CD8-positive, alpha-beta memory T cell (primary cell): Measurements from ENCODE around the gene IL1B. TPM values are rescaled to one million over a fixed set of nuclear protein-coding genes. Genes with fewer than 3 reads are reported as not detected.

ENCODE experiments used
- CTCF ChIA-PET: fragments of 350-600 bp; sonication (Branson Sonifier 250); formaldehyde crosslinking; loops from one replicate; lab custom pipeline; 2021; ENCODE audit warnings: antibody characterized with exemption; lab: Charles Lee
- POLR2A ChIA-PET: fragments of 350-600 bp; sonication (Branson Sonifier 250); formaldehyde crosslinking; loops from one replicate; lab custom pipeline; 2021; ENCODE audit warnings: antibody characterized with exemption; lab: Charles Lee
- DNase-seq, 5 donors: peaks; one replicate each; pipeline versions ENCODE4 v3.0.0 to v3.0.0-alpha.2; 2020 to 2022; ENCODE audit warnings: mixed read lengths in 1 of 5
- H3K27ac ChIP-seq: one replicate; pipeline ENCODE4 v1.7.0; 2013; ENCODE audit warnings: low read depth, mild to moderate bottlenecking, low read length, moderate library complexity
- H3K27me3 ChIP-seq: 2 replicates; pipeline ENCODE4 v1.7.0; 2013; ENCODE audit warnings: low read length, mild to moderate bottlenecking; ENCODE audit not compliant: insufficient read depth, poor library complexity, severe bottlenecking
- H3K36me3 ChIP-seq: 2 replicates; pipeline ENCODE4 v1.7.0; 2013; ENCODE audit warnings: mild to moderate bottlenecking, low read length, moderate library complexity; ENCODE audit not compliant: insufficient read depth
- H3K4me1 ChIP-seq: 2 replicates; pipeline ENCODE4 v1.7.0; 2013; ENCODE audit warnings: mild to moderate bottlenecking, low read length, moderate library complexity; ENCODE audit not compliant: insufficient read depth
- H3K4me3 ChIP-seq: 2 replicates; pipeline ENCODE4 v1.7.0; 2013; ENCODE audit warnings: mild to moderate bottlenecking, low read length
- H3K9me3 ChIP-seq: 2 replicates; pipeline ENCODE4 v1.7.0; 2013; ENCODE audit warnings: mild to moderate bottlenecking, low read length
- H3K27ac Mint-ChIP-seq, 8 donors: one replicate each; pipeline ENCODE4 v1.8.0; 2020 to 2021; ENCODE audit warnings: mixed read lengths in 8 of 8, mild to moderate bottlenecking in 6 of 8, inconsistent platforms in 3 of 8, moderate library complexity in 3 of 8
- H3K27me3 Mint-ChIP-seq, 2 donors: one replicate each; pipeline ENCODE4 v1.8.0; 2020 to 2021; ENCODE audit warnings: mixed read lengths in 2 of 2, mild to moderate bottlenecking in 1 of 2, moderate library complexity in 1 of 2
- H3K36me3 Mint-ChIP-seq, 3 donors: one replicate each; pipeline ENCODE4 v1.8.0; 2020 to 2021; ENCODE audit warnings: mixed read lengths in 3 of 3, inconsistent platforms in 1 of 3, mild to moderate bottlenecking in 1 of 3
- H3K4me1 Mint-ChIP-seq, 3 donors: one replicate each; pipeline ENCODE4 v1.8.0; 2020 to 2021; ENCODE audit warnings: mixed read lengths in 3 of 3, inconsistent platforms in 1 of 3, mild to moderate bottlenecking in 1 of 3
- H3K4me3 Mint-ChIP-seq, 7 donors: one replicate each; pipeline ENCODE4 v1.8.0; 2020 to 2021; ENCODE audit warnings: mixed read lengths in 7 of 7, mild to moderate bottlenecking in 6 of 7, moderate library complexity in 4 of 7, inconsistent platforms in 2 of 7
- H3K9me3 Mint-ChIP-seq, 5 donors: one replicate each; pipeline ENCODE4 v1.8.0; 2020 to 2022; ENCODE audit warnings: mixed read lengths in 5 of 5, mild to moderate bottlenecking in 3 of 5, moderate library complexity in 2 of 5, inconsistent platforms in 1 of 5
- polyA plus RNA-seq: library from polyadenylated mRNA; unstranded; fragments of 300-500 nt; fragmentation: Illumina TruSeq; gene quantifications from one replicate; pipeline ENCODE4 v1.2.3, GENCODE V29; 2021
- total RNA-seq, 2 experiments: library from RNA; stranded (reverse); gene quantifications; one replicate each; pipeline ENCODE4 v1.2.3, GENCODE V29; 2021

Gene IL1B
- total and polyA plus RNA-seq, 3 experiments from 2014 or later: not detected

DNA sequence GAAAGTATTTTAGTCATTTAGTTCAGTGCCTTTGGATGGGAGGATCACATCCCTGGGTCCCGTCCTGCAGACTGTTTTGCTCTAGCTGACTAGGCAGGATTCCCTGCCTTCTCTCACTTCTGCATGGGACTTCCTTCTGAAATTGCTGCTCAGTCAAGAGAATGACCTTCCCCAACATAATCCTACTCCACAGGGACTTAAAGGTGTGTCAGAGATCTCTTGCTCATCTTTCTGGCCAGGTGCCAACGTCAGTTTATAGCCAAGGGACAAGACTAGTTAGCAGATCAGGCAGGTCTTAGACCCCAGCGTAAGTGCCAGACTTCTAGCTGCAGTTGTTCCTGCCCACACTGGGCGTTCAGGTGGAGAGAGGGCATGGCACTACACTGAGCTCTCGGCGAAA is 9.5 kb upstream of the IL1B start:
- Mint-ChIP-seq H3K27ac (no peak overlapping the region), H3K36me3 (no peaks in the 10 kb centered on the region), H3K9me3 (no peaks in the 10 kb centered on the region), H3K27me3 (peaks cover 13 to 52% of the 10 kb centered on the region in 2 donors), H3K4me1 (no peaks in the 10 kb centered on the region), H3K4me3 (no peak overlapping the region)
- CTCF ChIA-PET: no interaction called here
- DNase-seq: no peak
- POLR2A ChIA-PET: no interaction called here
- Histone ChIP-seq H3K36me3 (no peaks in the 10 kb centered on the region), H3K4me1 (no peaks in the 10 kb centered on the region), H3K27ac (no peak overlapping the region), H3K9me3 (no peaks in the 10 kb centered on the region), H3K27me3 (no peaks in the 10 kb centered on the region), H3K4me3 (no peak overlapping the region)

DNA sequence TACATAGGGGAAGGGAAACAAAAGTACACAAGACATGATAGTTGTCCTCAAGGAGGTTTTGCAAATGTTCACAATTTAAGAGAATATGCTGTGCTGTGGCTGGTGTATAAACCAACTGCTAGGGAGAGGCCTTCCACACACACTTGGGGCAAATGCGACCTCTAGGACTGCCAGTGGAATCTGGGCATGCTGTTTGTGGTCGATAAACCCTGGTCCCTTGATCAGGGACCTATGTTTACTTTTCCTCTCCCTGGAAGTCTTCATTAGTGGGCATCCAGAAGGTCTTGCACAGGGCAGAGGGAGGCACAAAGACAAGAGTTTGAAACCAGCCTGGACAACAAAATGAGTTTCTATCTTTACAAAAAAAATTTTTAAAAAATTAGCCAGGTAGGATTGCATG is 7.3 kb upstream of the IL1B start:
- no peaks in the 10 kb centered on the region for H3K36me3 Mint-ChIP-seq
- peaks cover 3% of the 10 kb centered on the region for H3K27me3 ChIP-seq

DNA sequence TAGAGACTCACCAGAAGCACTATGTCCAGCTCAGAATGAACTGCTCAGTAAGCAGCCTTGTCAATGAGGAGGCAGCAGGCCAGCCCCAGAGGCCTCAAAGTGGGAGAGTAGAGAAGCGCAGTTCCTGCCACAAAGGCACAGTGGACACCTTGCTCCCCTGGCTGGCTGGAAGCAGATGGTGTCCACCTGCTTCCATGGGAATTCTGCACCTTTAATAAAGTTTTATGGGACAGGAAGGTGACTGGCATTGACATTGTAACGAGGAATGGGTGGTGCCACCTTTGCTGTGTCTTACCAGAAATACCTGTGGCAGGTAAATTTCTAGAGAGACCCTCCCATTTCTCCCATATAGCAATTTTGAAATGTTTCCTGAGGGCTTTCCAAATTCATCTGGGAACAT is 6.7 kb upstream of the IL1B start:
- Histone ChIP-seq H3K9me3 (no peaks in the 10 kb centered on the region), H3K27me3 (peaks cover 3% of the 10 kb centered on the region), H3K4me3 (no peak overlapping the region), H3K4me1 (no peaks in the 10 kb centered on the region), H3K36me3 (no peaks in the 10 kb centered on the region), H3K27ac (no peak overlapping the region)
- Mint-ChIP-seq H3K4me1 (no peaks in the 10 kb centered on the region), H3K27ac (no peak overlapping the region), H3K9me3 (no peaks in the 10 kb centered on the region), H3K27me3 (peaks cover 21 to 48% of the 10 kb centered on the region in 2 donors), H3K36me3 (no peaks in the 10 kb centered on the region), H3K4me3 (no peak overlapping the region)
- DNase-seq: no peak
- ChIA-PET POLR2A (no interaction called here), CTCF (interaction anchor here (1.0 kb wide), 1 partner anchor 295 kb away, joined by 3 read pairs; no protein-coding TSS in a partner anchor)

More for the DNA sequence above, 7.3 kb upstream of the IL1B start:
- POLR2A ChIA-PET: no interaction called here
- Mint-ChIP-seq H3K9me3 (no peaks in the 10 kb centered on the region), H3K4me1 (no peaks in the 10 kb centered on the region), H3K4me3 (no peak overlapping the region), H3K27ac (no peak overlapping the region), H3K27me3 (peaks cover 20 to 53% of the 10 kb centered on the region in 2 donors)
- Histone ChIP-seq H3K27ac (no peak overlapping the region), H3K4me1 (no peaks in the 10 kb centered on the region), H3K36me3 (no peaks in the 10 kb centered on the region), H3K9me3 (no peaks in the 10 kb centered on the region), H3K4me3 (no peak overlapping the region)
- no peak for DNase-seq
- CTCF ChIA-PET: interaction anchor here (1.0 kb wide), 1 partner anchor 294 kb away, joined by 3 read pairs; no protein-coding TSS in a partner anchor

DNA sequence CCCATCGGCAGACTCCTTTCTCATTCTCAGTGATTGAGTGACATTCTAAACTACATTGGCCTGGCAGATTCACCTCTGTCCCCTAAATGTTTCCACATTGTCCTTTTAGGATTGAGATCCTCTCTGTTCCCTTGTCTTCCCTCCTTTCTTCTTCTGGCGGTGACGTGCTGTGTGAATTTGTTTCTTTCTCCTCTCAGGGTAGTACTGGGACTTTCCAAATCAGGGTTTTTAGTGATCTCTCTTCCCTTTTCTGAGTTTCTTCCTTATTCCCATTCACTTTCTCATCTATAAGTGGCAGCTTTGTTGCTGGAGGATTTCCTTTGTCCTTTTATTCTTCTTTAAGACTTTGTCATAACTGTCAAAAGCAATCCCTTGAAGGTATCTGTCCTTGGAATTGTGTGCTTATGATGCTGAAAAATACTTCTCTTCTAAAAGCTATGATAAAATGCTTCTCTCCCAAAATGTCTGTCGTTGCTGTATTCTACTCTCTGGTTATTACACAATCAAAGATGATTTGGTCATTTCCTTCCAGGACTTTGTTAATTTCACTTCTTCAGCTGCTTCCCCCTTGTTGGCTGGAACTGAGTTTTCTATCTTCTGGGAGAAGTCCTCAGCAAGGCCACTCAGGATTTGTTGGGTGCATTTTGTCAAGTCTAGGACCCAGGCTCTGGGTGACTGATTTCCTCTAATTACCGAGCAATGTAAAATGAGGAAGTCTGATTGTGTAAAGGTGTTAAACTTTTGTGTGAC is 4.9 kb upstream of the IL1B start:
- ChIA-PET CTCF (no interaction called here), POLR2A (no interaction called here)
- no peak overlapping the region for H3K27ac ChIP-seq
- H3K4me1 ChIP-seq: no peaks in the 10 kb centered on the region
- DNase-seq: no peak
- peaks cover 17 to 33% of the 10 kb centered on the region in 2 donors for H3K27me3 Mint-ChIP-seq
- H3K4me1 Mint-ChIP-seq: no peaks in the 10 kb centered on the region
- no peaks in the 10 kb centered on the region for H3K36me3 Mint-ChIP-seq
- no peak overlapping the region for H3K27ac Mint-ChIP-seq
- no peak overlapping the region for H3K4me3 Mint-ChIP-seq
- no peaks in the 10 kb centered on the region for H3K36me3 ChIP-seq
- H3K9me3 Mint-ChIP-seq: no peaks in the 10 kb centered on the region
- peaks cover 3% of the 10 kb centered on the region for H3K27me3 ChIP-seq
- H3K4me3 ChIP-seq: no peak overlapping the region
- H3K9me3 ChIP-seq: no peaks in the 10 kb centered on the region

DNA sequence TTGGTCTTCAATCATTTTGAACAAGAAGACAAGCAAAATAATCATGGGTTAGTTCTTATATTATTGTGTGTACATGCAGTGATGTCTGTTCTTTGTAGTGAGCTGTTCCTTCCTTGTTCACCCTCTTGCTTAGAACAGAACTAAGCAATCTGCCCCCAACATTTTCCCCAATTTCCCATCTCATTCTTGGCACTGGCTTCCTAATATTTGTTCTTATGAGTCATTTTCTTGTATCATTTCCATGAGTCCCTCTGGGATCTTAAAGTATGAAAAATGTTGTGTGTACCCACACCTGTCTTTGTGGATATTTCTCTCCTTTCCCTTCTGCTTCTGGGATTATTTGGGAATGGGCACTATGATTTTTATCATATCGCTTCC is 3.5 kb upstream of the IL1B start:
- Mint-ChIP-seq H3K9me3 (no peaks in the 10 kb centered on the region), H3K27me3 (peaks cover 16 to 32% of the 10 kb centered on the region in 2 donors), H3K27ac (no peak overlapping the region), H3K4me1 (no peaks in the 10 kb centered on the region), H3K4me3 (no peak overlapping the region), H3K36me3 (no peaks in the 10 kb centered on the region)
- Histone ChIP-seq H3K4me3 (no peak overlapping the region), H3K27me3 (peaks cover 3% of the 10 kb centered on the region), H3K36me3 (no peaks in the 10 kb centered on the region), H3K27ac (no peak overlapping the region), H3K4me1 (no peaks in the 10 kb centered on the region), H3K9me3 (no peaks in the 10 kb centered on the region)
- POLR2A ChIA-PET: no interaction called here
- CTCF ChIA-PET: no interaction called here
- DNase-seq: no peak

DNA sequence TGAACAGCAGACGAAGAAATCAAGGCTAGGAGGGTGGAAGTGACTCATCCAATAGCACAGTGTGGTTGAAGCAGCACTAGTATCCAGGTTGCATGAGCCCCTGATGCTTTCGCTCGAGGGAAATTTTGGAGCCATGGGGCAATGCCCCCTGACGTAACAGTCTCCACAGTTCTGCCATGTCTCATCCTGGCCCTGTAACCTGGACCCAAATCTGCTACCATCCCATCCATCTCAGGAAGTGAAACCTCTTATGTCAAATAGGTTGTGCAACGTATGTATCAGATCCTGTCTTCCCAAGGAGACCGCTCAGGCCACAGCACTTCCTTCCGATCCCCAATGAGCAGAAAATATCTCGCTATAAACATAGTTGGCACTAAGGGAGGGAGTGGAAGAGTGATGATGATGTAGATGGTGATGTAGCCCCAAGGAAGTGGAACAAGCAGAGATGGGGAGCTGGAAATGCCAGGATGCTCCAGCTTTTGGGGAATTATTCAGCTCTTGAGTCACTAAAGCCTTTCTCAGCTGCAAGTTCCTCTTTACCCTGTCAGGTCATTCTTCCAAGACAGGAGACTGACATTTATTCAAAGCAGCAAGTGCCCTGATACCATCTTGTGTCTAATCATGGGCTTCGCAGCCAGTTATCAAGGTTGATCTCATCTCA is 3.0 kb upstream of the IL1B start:
- Mint-ChIP-seq H3K4me1 (no peaks in the 10 kb centered on the region), H3K27ac (no peak overlapping the region)

DNA sequence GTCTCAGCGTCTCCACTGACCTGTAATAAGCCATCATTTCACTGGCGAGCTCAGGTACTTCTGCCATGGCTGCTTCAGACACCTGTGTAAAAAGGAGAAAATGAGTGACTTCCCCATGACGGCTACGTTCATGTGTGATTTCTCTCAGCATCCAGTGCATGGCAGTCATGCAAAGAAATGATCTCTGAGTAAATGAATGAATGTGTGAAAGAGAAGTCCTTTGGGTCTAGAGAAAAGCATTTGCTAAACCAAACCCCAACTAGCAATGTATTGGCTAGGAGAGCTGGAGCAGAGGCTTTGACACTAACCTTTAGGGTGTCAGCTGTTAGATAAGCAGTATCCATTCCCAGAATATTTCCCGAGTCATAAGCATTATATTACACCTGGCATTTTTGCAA is 417 bp downstream of the IL1B start:
- Histone ChIP-seq H3K27ac (no peak overlapping the region), H3K27me3 (peaks cover 3% of the 10 kb centered on the region), H3K9me3 (no peaks in the 10 kb centered on the region), H3K4me3 (no peak overlapping the region), H3K36me3 (no peaks in the 10 kb centered on the region), H3K4me1 (no peaks in the 10 kb centered on the region)
- DNase-seq: no peak
- H3K27me3 Mint-ChIP-seq: peaks cover 19 to 20% of the 10 kb centered on the region in 2 donors
- ChIA-PET POLR2A (no interaction called here), CTCF (no interaction called here)
- H3K4me1 Mint-ChIP-seq: no peaks in the 10 kb centered on the region
- H3K27ac Mint-ChIP-seq: no peak overlapping the region
- no peaks in the 10 kb centered on the region for H3K36me3 Mint-ChIP-seq
- H3K4me3 Mint-ChIP-seq: no peak overlapping the region
- no peaks in the 10 kb centered on the region for H3K9me3 Mint-ChIP-seq

More for the DNA sequence above, 3.0 kb upstream of the IL1B start:
- Histone ChIP-seq H3K27ac (no peak overlapping the region), H3K9me3 (no peaks in the 10 kb centered on the region), H3K36me3 (no peaks in the 10 kb centered on the region), H3K27me3 (peaks cover 3% of the 10 kb centered on the region), H3K4me1 (no peaks in the 10 kb centered on the region), H3K4me3 (no peak overlapping the region)
- ChIA-PET CTCF (no interaction called here), POLR2A (no interaction called here)
- H3K9me3 Mint-ChIP-seq: no peaks in the 10 kb centered on the region
- no peaks in the 10 kb centered on the region for H3K36me3 Mint-ChIP-seq
- peaks cover 16 to 32% of the 10 kb centered on the region in 2 donors for H3K27me3 Mint-ChIP-seq
- no peak overlapping the region for H3K4me3 Mint-ChIP-seq
- DNase-seq: no peak

DNA sequence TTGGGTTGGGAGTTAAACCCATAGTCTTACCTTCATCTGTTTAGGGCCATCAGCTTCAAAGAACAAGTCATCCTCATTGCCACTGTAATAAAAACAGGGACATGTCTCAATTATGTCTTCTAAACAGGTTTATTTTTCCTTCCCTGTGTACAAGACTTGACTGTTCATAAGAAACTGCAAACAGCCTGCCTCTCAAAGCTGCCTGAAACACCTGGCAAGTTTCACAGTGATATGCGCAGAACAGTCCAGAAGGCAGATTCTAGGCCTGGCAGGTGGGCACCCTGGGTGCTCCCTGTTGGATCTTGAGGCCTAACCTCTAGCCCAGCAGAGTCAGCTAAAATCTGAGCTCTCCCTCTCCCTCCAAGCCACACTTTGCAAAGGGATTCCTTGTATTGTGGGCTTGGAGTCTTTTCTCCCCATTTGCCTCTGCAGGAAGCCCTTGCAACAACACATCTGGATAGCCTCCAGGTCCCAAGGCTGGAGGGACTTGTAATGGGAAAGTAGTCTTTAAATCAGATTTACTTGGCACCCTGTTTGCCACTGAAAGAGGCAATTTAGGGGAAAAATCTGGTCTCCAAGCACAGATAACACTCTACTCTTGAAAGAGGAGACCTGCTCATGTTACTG is 930 bp downstream of the IL1B start:
- Histone ChIP-seq H3K27me3 (peaks cover 3% of the 10 kb centered on the region), H3K36me3 (no peaks in the 10 kb centered on the region), H3K27ac (no peak overlapping the region), H3K4me3 (no peak overlapping the region), H3K4me1 (no peaks in the 10 kb centered on the region), H3K9me3 (no peaks in the 10 kb centered on the region)
- ChIA-PET POLR2A (no interaction called here), CTCF (no interaction called here)
- no peaks in the 10 kb centered on the region for H3K9me3 Mint-ChIP-seq
- no peak for DNase-seq
- peaks cover 17 to 21% of the 10 kb centered on the region in 2 donors for H3K27me3 Mint-ChIP-seq
- no peaks in the 10 kb centered on the region for H3K4me1 Mint-ChIP-seq
- no peak overlapping the region for H3K27ac Mint-ChIP-seq
- H3K4me3 Mint-ChIP-seq: no peak overlapping the region
- no peaks in the 10 kb centered on the region for H3K36me3 Mint-ChIP-seq
